Panc1 (cell line): Measurements from ENCODE around the gene KRT77.

Source experiments
- POLR2AphosphoS5 ChIP-seq: IDR thresholded peaks from 2 replicates; pipeline ENCODE4 v1.6.1; 2012; ENCODE audit warnings: mild to moderate bottlenecking, low read depth, low read length, moderate library complexity
- SIN3A ChIP-seq: IDR thresholded peaks from 2 replicates; pipeline ENCODE4 v1.6.1; 2012; ENCODE audit warnings: low read depth, mild to moderate bottlenecking, low read length, moderate library complexity, borderline replicate concordance; ENCODE audit not compliant: insufficient read depth
- TCF7L2 ChIP-seq: IDR thresholded peaks from 2 replicates; pipeline ENCODE4 v1.6.1; 2011; ENCODE audit warnings: mild to moderate bottlenecking, low read depth, low read length, inconsistent platforms
- TF ChIP-seq, protein P1 (sequence below): fragments of 450-650 bp; IDR thresholded peaks from 2 replicates; pipeline ENCODE4 v1.5.1; 2017; ENCODE audit warnings: mild to moderate bottlenecking

DNA sequence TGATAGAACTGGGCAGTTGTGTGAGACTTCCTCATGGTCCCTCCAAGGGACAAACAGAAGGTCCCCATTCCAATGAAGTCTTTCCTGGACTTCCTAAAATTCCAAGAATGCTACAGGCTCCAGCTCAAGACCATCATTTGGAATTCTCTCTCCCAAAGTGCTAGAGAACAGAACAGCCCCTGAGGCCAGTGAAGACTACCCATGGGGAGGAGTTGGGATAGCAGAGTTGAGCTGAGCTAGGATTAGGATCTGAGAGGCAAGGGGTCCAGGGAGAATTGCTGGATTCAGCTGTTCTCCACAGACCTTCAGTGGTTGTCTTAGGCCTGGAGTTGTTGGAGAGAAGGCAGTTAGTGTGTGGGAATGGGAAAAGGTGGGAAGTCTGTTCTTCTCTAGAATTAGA lies 33.9 kb downstream of the KRT77 start:
- TF ChIP-seq, protein P1, sequence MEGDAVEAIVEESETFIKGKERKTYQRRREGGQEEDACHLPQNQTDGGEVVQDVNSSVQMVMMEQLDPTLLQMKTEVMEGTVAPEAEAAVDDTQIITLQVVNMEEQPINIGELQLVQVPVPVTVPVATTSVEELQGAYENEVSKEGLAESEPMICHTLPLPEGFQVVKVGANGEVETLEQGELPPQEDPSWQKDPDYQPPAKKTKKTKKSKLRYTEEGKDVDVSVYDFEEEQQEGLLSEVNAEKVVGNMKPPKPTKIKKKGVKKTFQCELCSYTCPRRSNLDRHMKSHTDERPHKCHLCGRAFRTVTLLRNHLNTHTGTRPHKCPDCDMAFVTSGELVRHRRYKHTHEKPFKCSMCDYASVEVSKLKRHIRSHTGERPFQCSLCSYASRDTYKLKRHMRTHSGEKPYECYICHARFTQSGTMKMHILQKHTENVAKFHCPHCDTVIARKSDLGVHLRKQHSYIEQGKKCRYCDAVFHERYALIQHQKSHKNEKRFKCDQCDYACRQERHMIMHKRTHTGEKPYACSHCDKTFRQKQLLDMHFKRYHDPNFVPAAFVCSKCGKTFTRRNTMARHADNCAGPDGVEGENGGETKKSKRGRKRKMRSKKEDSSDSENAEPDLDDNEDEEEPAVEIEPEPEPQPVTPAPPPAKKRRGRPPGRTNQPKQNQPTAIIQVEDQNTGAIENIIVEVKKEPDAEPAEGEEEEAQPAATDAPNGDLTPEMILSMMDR = no peak
- TF ChIP-seq POLR2AphosphoS5 (no peak), SIN3A (no peak), TCF7L2 (no peak)
